Mononuclear cell (primary cell): ENCODE results near the gene TENM4. TPM values are rescaled to one million over a fixed set of nuclear protein-coding genes. Genes with fewer than 3 reads are reported as not detected.

Source experiments
- H3K27me3 ChIP-seq: 2 replicates; pipeline ENCODE4 v1.6.0; 2011; ENCODE audit warnings: low read length, control low read depth; ENCODE audit not compliant: insufficient read depth
- H3K4me1 ChIP-seq: 2 replicates; pipeline ENCODE4 v1.5.1; 2011; ENCODE audit warnings: mild to moderate bottlenecking, low read length, control low read depth; ENCODE audit not compliant: insufficient read depth
- H3K4me3 ChIP-seq: 2 replicates; pipeline ENCODE4 v1.5.1; 2011; ENCODE audit warnings: mild to moderate bottlenecking, low read length, moderate library complexity
- H3K9me3 ChIP-seq: 2 replicates; pipeline ENCODE4 v1.5.1; 2011; ENCODE audit warnings: low read depth, mild to moderate bottlenecking, control low read depth, low read length
- total RNA-seq: library from RNA; depleted of rRNA; stranded (reverse); fragments of >200 nt; gene quantifications from one replicate; pipeline ENCODE4 v1.2.3, GENCODE V29; 2012

The TENM4 gene
- total RNA-seq, 1 donor = 0.63 TPM

DNA sequence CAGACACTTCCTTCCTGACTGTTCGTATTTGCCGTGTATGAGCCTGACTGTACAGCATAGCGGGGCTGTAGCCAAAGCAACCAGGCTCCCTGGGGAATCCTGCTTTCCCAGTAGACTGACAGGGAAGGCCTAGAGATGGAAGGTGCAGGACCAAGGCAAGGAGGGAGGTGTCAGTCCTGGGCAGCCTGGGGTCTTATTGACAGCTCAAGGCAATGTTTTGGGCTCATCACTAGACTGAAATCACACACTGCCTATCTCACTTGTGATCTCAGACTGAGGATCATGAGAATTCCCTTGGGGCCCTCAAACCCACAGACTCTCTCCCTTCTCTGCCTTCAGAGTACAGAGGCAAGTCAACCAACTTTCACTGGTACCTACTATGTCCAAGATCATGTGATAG is 519.3 kb downstream of the TENM4 start:
- H3K4me3 ChIP-seq = no peak overlapping the region
- peaks cover 3% of the 10 kb centered on the region for H3K27me3 ChIP-seq
- H3K4me1 ChIP-seq = no peaks in the 10 kb centered on the region
- no peaks in the 10 kb centered on the region for H3K9me3 ChIP-seq

DNA sequence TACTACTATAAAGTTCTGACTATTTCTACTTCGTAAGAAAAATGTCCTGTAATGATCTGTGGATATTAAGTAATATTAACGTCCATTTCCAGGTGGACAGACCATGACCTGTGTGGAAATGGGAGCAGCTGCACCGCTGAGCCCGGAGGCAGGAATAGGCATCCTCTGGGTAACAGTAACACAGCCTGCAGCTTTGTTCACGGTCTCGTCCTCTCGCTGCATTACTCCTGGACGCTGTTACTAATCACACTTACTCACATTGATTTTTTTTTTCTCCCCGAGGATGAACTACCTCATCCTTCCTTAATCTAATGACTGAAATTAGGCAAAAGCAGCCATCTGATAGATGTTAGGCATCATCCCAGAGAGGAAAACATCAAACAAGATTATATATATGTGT is 520.5 kb downstream of the TENM4 start:
- Histone ChIP-seq H3K4me1 (no peaks in the 10 kb centered on the region), H3K27me3 (peaks cover 3% of the 10 kb centered on the region), H3K4me3 (no peak overlapping the region), H3K9me3 (no peaks in the 10 kb centered on the region)

DNA sequence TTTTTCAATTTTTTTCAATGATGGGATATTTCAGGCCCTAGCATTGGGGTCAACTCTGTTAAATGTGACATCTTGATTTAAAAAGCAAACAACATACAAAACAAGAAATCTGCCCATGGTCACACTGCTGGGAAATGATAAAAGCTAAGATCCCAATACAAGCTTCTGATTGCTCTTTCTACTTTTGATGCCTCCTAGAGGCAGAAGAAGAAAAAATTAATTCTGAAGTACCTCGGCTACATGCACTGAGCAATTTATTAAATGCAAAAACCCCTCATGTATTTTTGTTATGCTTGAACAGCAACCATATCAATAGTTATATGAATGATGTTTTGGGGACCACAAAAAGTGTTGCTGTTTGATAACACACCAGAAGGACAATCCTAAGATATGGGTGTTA is 524.1 kb downstream of the TENM4 start:
- H3K27me3 ChIP-seq = peaks cover 3% of the 10 kb centered on the region
- no peaks in the 10 kb centered on the region for H3K4me1 ChIP-seq
- no peak overlapping the region for H3K4me3 ChIP-seq
- H3K9me3 ChIP-seq = no peaks in the 10 kb centered on the region

DNA sequence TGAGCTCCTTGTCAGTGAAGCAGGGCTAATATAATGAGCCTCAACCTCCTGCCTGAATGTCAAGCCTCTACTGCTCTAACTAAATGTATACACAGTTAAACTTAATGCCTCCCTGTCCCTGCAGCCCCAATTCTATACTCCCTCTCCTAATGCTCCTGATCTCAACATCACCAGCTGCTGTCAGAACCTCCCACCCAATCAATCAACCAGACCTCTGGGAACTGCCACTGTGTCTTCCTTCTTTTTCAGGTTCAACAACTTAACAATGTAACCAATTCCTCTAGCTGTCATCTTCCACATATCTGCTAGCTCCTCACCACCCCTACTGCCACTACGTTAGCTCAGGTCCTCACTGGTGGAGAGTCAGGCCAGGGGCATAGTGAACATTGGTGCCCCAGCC is 526.3 kb downstream of the TENM4 start:
- no peaks in the 10 kb centered on the region for H3K4me1 ChIP-seq
- H3K4me3 ChIP-seq = no peak overlapping the region
- H3K27me3 ChIP-seq = peaks cover 3% of the 10 kb centered on the region
- no peaks in the 10 kb centered on the region for H3K9me3 ChIP-seq

DNA sequence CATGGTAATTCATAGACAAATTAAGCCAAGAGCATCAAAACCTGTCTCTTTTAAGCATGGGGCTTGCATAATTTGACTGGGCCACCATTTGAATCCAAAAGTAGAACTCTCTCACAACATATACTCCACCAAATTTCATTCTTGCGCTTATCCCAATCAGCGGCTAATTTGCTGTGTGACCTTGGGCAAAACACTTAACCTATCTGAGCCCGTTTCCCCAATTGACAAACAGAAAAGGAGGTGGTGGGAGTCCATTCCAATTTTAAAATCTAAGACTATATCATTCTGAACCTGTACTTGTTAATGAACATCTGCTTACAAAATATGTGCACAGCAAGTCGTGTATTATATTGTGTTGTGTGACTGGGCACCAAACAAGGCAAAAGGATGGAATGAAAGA is 528.1 kb downstream of the TENM4 start:
- Histone ChIP-seq H3K4me1 (no peaks in the 10 kb centered on the region), H3K4me3 (no peak overlapping the region), H3K9me3 (no peaks in the 10 kb centered on the region), H3K27me3 (no peaks in the 10 kb centered on the region)

DNA sequence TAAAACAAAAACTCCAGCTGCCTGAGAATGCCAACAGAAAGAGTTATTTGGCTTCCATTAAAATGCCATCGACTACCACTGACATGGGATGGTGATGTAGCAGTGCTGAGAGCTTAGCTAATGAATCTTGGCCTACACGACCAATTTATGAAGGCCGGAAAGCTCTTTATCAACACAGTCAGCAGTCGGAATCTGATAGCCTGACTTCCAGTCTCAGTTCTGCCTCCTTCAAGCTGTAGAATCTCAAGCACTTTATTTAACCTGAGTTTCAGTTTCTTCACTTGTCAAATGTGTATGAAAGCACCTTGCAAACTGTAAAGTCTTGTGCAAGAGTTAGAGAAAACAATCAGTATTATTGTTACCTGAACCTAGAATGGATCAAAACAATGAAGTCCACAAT is 530.5 kb downstream of the TENM4 start:
- Histone ChIP-seq H3K9me3 (no peaks in the 10 kb centered on the region), H3K4me1 (no peaks in the 10 kb centered on the region), H3K4me3 (no peak overlapping the region), H3K27me3 (no peaks in the 10 kb centered on the region)

DNA sequence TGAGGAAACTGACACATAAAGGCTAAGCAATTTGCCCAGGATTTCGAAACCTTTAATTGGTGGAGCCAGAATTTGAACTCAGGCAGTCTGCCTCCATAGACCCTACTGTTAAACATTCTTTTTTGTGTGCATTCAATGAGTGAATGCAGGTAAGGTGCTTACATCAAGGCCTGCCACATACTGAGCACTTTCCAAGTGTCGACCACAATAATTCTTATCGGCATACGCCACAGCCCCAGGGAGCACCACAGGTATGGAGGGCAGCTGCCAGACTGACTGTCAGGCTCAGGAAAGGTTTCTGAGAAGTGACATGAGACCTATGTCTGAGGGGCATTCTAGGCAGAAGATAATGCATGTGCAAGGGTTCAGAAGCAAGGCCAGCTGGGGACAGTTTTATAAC is 531.4 kb downstream of the TENM4 start:
- H3K4me3 ChIP-seq = no peak overlapping the region
- no peaks in the 10 kb centered on the region for H3K9me3 ChIP-seq
- no peaks in the 10 kb centered on the region for H3K27me3 ChIP-seq
- H3K4me1 ChIP-seq = no peaks in the 10 kb centered on the region

DNA sequence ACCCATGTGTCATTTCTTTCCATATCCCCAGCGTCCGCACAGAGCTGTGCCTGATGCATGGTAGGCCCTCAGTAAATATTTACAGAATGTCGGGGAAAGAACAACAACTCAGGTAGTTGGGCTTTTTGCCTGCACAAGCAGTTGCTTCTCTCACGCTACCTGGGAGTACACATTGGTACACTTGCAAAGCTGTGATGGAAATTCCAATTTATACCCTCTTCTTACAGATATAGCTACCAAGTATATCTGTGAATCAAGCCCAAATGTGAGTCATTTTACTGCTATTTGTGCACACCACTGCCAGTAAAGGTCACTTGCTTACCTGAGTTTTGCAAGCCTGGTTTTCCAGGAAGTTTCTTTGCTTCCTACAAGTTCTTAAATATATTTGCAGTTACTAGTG is 533.2 kb downstream of the TENM4 start:
- Histone ChIP-seq H3K9me3 (no peaks in the 10 kb centered on the region), H3K4me3 (no peak overlapping the region), H3K27me3 (no peaks in the 10 kb centered on the region), H3K4me1 (no peaks in the 10 kb centered on the region)

DNA sequence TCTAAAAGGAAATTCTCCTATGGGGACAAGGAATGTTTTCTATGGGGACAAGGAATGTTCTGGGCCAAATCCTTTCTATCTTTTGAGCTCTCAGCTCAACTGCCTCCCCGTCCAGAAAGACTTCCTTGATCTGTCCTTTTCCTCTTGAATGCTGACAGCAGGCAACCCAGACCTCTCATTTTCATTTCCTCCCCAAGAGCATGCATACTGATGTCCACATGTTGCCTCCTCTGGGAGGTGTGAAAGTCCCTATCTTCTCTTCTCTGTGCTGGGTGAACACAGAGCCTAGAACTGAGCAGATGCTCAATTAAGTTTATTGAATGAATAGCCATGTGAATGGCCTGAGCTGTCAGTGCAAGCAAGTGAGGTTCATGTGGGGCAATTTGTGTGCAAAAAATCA is 534.3 kb downstream of the TENM4 start:
- no peaks in the 10 kb centered on the region for H3K27me3 ChIP-seq
- no peaks in the 10 kb centered on the region for H3K4me1 ChIP-seq
- H3K9me3 ChIP-seq = no peaks in the 10 kb centered on the region
- no peak overlapping the region for H3K4me3 ChIP-seq

DNA sequence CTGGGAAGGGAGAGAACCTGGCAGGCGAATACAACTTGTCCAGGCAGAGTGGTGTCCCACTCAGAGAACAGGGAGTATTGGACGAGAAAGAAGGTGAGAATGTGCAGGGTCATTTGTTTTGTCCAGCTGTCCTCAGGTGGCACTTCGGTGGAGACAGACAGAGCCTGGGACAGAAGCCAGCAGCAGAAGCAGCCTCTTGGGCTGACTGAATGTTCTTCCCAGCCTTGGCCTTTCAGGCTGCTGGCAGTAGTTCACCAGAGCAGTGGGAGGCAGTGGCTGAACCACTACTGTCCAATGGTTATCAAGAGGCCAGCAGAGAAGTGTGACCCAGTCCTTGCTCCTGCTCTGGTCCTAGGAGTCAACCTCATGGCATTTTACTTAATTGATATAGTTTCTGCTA is 535.1 kb downstream of the TENM4 start:
- no peak overlapping the region for H3K4me3 ChIP-seq
- no peaks in the 10 kb centered on the region for H3K9me3 ChIP-seq
- no peaks in the 10 kb centered on the region for H3K4me1 ChIP-seq
- H3K27me3 ChIP-seq = no peaks in the 10 kb centered on the region

DNA sequence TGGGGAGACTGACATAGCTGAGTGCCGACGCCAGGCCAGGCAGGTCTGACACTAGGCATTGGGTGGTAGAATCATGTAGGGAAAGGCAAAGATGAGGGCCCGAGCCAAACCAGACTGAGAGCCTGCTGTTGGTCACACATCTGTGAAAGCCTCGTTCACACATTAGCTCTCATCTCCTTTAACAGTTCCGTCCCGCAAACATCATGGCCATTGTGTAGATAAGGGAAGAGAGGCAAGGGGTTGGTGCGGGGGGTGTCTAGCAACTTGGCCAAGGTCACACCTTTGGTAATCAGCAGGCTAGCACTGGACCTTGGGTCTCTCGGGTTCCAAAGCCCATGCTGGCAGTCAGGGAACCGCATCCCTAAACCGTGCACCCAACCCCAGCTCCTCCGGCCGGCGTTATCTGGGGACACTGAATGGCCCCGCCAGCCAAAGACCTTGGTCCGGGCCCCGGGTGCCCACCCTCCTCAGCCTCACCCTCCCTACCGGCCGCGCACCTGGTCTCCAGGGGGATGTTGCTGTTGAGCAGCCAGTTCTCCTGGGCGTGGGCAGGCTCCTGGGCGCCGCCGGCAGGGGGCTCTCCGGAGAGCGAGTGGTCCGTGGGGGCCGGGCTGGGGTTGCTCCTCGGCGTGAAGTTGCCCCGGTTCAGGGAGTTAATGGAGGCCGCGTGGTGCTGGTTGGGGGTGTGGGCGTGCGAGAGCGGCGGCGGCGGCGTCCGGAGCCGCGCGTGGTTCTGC is 537.9 kb downstream of the TENM4 start:
- H3K27me3 ChIP-seq = no peaks in the 10 kb centered on the region
- H3K4me3 ChIP-seq = no peak overlapping the region
- H3K9me3 ChIP-seq = no peaks in the 10 kb centered on the region
- no peaks in the 10 kb centered on the region for H3K4me1 ChIP-seq

DNA sequence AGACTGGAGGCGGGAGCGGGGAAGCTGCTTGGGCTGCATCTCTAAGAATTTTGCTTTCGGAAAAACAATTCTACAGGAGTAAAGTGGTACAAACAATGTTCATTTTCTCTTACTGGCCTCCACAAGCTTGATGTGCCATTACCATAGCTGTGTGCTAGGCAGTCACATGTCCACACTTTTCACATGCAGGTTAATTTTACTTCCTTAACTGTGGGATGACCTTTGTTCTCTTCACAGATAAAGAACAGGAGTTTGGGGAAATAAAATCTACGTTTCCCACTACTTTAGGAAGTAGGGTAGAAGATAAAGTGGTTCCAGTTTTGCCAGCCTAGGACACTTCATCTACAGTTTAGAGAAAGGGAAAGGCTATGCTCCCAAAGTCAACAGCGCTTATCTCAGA is 539.0 kb downstream of the TENM4 start:
- Histone ChIP-seq H3K4me3 (no peak overlapping the region), H3K9me3 (no peaks in the 10 kb centered on the region), H3K27me3 (no peaks in the 10 kb centered on the region), H3K4me1 (no peaks in the 10 kb centered on the region)

DNA sequence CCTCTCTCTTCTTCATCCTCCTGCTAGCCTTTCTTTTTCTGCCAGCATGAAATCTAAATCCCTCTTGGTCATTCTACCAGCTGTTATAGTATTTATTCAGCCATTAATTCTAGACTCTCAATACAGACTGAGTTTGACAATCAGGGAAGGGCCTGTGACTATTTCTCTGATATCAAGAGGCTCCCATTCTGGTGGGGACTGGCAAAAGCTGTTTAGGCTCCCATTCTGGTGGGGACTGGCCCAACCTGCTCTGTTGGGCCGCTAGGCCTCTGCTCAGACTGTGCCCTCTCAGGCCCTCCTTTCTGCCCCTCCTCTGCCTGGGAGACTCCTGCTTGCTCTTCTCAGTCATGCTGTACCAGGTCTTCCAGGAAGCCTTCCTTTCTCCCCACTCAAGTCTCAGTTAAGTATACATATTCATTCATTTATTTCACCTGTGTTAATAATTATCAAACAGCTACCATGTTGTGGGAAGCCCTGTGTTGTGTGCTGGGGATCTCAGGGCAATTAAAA is 542.5 kb downstream of the TENM4 start:
- Histone ChIP-seq H3K9me3 (no peaks in the 10 kb centered on the region), H3K27me3 (no peaks in the 10 kb centered on the region), H3K4me3 (no peak overlapping the region), H3K4me1 (no peaks in the 10 kb centered on the region)

DNA sequence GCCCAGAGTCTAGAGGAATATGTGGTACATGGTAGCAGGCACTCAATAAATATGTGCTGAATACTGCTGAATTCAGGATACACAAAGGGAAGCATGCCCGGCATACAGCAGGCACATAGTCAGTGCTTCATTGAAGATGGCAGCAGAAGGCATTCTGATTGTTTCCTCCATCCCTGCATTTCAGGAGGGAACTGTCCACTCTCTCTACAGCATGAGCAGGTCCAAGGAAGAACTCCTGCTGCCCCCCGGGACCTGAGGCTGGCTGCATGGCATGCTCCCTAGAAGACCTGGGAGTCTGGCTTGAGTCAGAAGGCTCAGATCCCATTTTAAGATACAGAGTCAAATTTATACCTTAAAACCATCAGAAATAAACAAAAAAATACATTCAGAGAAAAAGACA is 546.8 kb downstream of the TENM4 start:
- Histone ChIP-seq H3K9me3 (no peaks in the 10 kb centered on the region), H3K4me1 (no peaks in the 10 kb centered on the region), H3K27me3 (no peaks in the 10 kb centered on the region)

DNA sequence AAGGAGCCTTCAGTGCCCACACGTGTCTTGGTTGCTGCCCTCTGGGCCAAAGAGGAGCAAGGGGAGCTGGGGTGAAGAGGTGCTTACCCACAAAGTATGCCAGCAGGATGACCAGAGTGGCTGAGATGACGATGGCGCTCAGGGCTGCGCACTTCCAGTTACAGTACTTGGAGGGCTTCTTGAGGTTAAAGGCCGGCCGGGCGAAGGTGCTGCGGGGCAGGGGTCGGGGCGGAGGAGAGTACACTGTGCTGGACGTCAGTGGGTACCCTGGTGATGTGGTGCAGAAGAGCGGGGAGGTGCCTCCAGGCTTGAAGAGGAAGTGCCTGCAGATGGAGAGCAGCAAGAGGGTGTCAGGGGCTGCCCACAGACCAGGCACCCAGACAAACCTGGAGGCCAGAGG is 551.1 kb downstream of the TENM4 start:
- H3K27me3 ChIP-seq = no peaks in the 10 kb centered on the region
- no peaks in the 10 kb centered on the region for H3K4me1 ChIP-seq
- no peak overlapping the region for H3K4me3 ChIP-seq
- H3K9me3 ChIP-seq = no peaks in the 10 kb centered on the region

More for the DNA sequence above, 546.8 kb downstream of the TENM4 start:
- no peak overlapping the region for H3K4me3 ChIP-seq

DNA sequence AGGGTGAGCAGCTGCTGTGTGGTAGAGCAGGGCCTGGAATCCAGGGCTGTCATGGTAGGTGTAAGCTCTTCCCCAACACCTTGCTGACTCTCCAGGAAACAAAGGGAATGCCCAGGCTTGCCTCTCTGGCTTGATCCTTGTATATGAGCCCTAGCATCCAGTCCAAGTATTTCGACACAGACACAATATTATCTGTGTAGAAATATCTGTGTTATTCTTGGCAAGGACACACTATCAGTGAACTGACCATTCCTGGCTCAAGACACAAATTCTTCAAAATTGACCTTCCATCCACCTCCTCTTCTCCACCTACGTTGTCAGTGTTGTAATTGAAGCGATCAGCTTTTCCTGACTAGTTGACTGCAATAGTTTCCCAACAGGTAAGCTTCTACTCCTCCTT is 554.2 kb downstream of the TENM4 start:
- H3K9me3 ChIP-seq = no peaks in the 10 kb centered on the region

More for the DNA sequence above, 554.2 kb downstream of the TENM4 start:
- no peak overlapping the region for H3K4me3 ChIP-seq
- no peaks in the 10 kb centered on the region for H3K4me1 ChIP-seq
- H3K27me3 ChIP-seq = no peaks in the 10 kb centered on the region
